HepG2 (cell line): Measurements from ENCODE around the gene FAM83C. TPM values are rescaled to one million over a fixed set of nuclear protein-coding genes. Genes with fewer than 3 reads are reported as not detected.

ENCODE experiments used
- CCAR2 ChIP-seq: fragments of 200-400 bp; formaldehyde crosslinking; optimal IDR thresholded peaks from 2 replicates; pipeline ENCODE3; 2018; ENCODE audit warnings: low read depth, mild to moderate bottlenecking, low read length, moderate library complexity
- ELF1 ChIP-seq: sonication (generic); formaldehyde crosslinking; IDR thresholded peaks from 2 replicates; pipeline ENCODE4 v1.4.0; 2020; ENCODE audit warnings: missing genetic modification reagents
- GABPA ChIP-seq, 2 experiments: IDR thresholded peaks; 2 replicates each; pipeline ENCODE4 v1.6.1; 2011 to 2016; ENCODE audit warnings: low read depth in 2 of 2, low read length in 1 of 2, missing biosample characterization in 1 of 2, missing genetic modification characterization in 1 of 2
- GATAD2A ChIP-seq: IDR thresholded peaks from 2 replicates; pipeline ENCODE4 v1.6.1; 2016
- HMGXB4 ChIP-seq, 2 experiments: sonication (generic) in 1 of 2; formaldehyde crosslinking in 1 of 2; IDR thresholded peaks; 2 replicates each; pipeline versions ENCODE4 v1.4.0 to v1.6.1; 2018 to 2020; ENCODE audit warnings: missing genetic modification reagents in 2 of 2, borderline replicate concordance in 1 of 2, low read depth in 1 of 2, mild to moderate bottlenecking in 1 of 2, missing biosample characterization in 1 of 2
- MAZ ChIP-seq, 2 experiments: sonication (generic) in 1 of 2; formaldehyde crosslinking in 1 of 2; IDR thresholded peaks; 2 replicates each; pipeline versions ENCODE4 v1.5.0 to v1.6.1; 2012 to 2020; ENCODE audit warnings: low read depth in 2 of 2, mild to moderate bottlenecking in 2 of 2, borderline replicate concordance in 1 of 2, improper control_type of control experiment in 1 of 2, low read length in 1 of 2, missing genetic modification reagents in 1 of 2, moderate library complexity in 1 of 2
- ONECUT2 ChIP-seq: sonication (generic); formaldehyde crosslinking; IDR thresholded peaks from 2 replicates; pipeline ENCODE4 v1.4.0; 2020; ENCODE audit warnings: missing genetic modification reagents
- PTBP1 ChIP-seq: fragments of 200-400 bp; formaldehyde crosslinking; IDR thresholded peaks from 2 replicates; pipeline ENCODE4 v1.6.1; 2018; ENCODE audit warnings: low read length, low read depth; ENCODE audit not compliant: poor library complexity, severe bottlenecking
- TRAFD1 ChIP-seq: sonication (generic); formaldehyde crosslinking; IDR thresholded peaks from 2 replicates; pipeline ENCODE4 v1.5.1; 2020; ENCODE audit warnings: missing genetic modification reagents, mild to moderate bottlenecking, borderline replicate concordance
- ZNF414 ChIP-seq: sonication (generic); formaldehyde crosslinking; IDR thresholded peaks from 2 replicates; pipeline ENCODE4 v1.5.0; 2020; ENCODE audit warnings: missing genetic modification reagents
- ZNF577 ChIP-seq: sonication (generic); formaldehyde crosslinking; IDR thresholded peaks from 2 replicates; pipeline ENCODE4 v1.4.0; 2020; ENCODE audit warnings: mild to moderate bottlenecking, low read depth, missing genetic modification reagents, borderline replicate concordance
- ZNF709 ChIP-seq: sonication (generic); formaldehyde crosslinking; IDR thresholded peaks from 2 replicates; pipeline ENCODE4 v1.5.0; 2020; ENCODE audit warnings: mild to moderate bottlenecking, missing genetic modification reagents
- ZNF891 ChIP-seq: sonication (generic); formaldehyde crosslinking; IDR thresholded peaks from 2 replicates; pipeline ENCODE4 v1.5.0; 2020; ENCODE audit warnings: mild to moderate bottlenecking, missing genetic modification reagents
- polyA plus RNA-seq, 8 experiments: library from polyadenylated mRNA; depleted of rRNA in 3 of 8; stranded (reverse) in 7 of 8; unstranded in 1 of 8; fragments of >200 nt; fragmentation: Illumina TruSeq in 4 of 8; extraction: Trizol in 4 of 8; gene quantifications; 2 replicates each; pipeline versions ENCODE4 v1.2.1 to v1.2.3, GENCODE V29; 2011 to 2016; ENCODE audit warnings: low read depth in 4 of 8, missing spikeins in 1 of 8, mixed read lengths in 1 of 8; ENCODE audit not compliant: insufficient read depth in 1 of 8
- total RNA-seq, 5 experiments: library from RNA; depleted of rRNA; stranded (reverse); fragments of >200 nt; fragmentation: Illumina TruSeq; extraction: Trizol; gene quantifications; 2 replicates each; pipeline ENCODE4 v1.2.3, GENCODE V29; 2016; ENCODE audit warnings: low read depth in 1 of 5
- TF ChIP-seq, protein P1 (sequence below): sonication (generic); formaldehyde crosslinking; IDR thresholded peaks from 2 replicates; pipeline ENCODE4 v1.5.0; 2020; ENCODE audit warnings: mild to moderate bottlenecking, missing genetic modification reagents, borderline replicate concordance

The FAM83C gene
- total and polyA plus RNA-seq, 2 of the 13 experiments (the other 11 are each of a cell fraction or from before 2014, with no cell fraction given) = 0.04 TPM; not detected in 1

GRCh38 chr20:35320396-35321126, 28.3 kb upstream of the FAM83C start (continued):
- TF ChIP-seq PTBP1 (no peak), ELF1 (CRISPR knock-in tag) (no peak; the same call in 1 of the 2 replicates), HMGXB4 (CRISPR knock-in tag; IDR thresholded peaks at IDR 0.05; ENCODE audit: borderline replicate concordance in 1 of 2, low read depth in 1 of 2) (no peak), TRAFD1 (no peak), ONECUT2 (CRISPR knock-in tag) (no peak), GATAD2A (CRISPR knock-in tag) (peak; percentile 86), CCAR2 (no peak), ZNF577 (CRISPR knock-in tag) (no peak), ZNF709 (CRISPR knock-in tag) (no peak), ZNF414 (CRISPR knock-in tag) (no peak), MAZ (IDR thresholded peaks at IDR 0.05; ENCODE audit: borderline replicate concordance, low read depth, low read length) (no peak), MAZ (CRISPR knock-in tag; IDR thresholded peaks at IDR 0.05; ENCODE audit: low read depth) (no peak), GABPA (IDR thresholded peaks at IDR 0.05; ENCODE audit: low read depth, low read length) (no peak), GABPA (CRISPR knock-in tag; IDR thresholded peaks at IDR 0.05; ENCODE audit: low read depth) (peak; percentile 27; the same call in 1 of the 2 replicates), ZNF891 (CRISPR knock-in tag) (no peak)
- TF ChIP-seq, protein P1, sequence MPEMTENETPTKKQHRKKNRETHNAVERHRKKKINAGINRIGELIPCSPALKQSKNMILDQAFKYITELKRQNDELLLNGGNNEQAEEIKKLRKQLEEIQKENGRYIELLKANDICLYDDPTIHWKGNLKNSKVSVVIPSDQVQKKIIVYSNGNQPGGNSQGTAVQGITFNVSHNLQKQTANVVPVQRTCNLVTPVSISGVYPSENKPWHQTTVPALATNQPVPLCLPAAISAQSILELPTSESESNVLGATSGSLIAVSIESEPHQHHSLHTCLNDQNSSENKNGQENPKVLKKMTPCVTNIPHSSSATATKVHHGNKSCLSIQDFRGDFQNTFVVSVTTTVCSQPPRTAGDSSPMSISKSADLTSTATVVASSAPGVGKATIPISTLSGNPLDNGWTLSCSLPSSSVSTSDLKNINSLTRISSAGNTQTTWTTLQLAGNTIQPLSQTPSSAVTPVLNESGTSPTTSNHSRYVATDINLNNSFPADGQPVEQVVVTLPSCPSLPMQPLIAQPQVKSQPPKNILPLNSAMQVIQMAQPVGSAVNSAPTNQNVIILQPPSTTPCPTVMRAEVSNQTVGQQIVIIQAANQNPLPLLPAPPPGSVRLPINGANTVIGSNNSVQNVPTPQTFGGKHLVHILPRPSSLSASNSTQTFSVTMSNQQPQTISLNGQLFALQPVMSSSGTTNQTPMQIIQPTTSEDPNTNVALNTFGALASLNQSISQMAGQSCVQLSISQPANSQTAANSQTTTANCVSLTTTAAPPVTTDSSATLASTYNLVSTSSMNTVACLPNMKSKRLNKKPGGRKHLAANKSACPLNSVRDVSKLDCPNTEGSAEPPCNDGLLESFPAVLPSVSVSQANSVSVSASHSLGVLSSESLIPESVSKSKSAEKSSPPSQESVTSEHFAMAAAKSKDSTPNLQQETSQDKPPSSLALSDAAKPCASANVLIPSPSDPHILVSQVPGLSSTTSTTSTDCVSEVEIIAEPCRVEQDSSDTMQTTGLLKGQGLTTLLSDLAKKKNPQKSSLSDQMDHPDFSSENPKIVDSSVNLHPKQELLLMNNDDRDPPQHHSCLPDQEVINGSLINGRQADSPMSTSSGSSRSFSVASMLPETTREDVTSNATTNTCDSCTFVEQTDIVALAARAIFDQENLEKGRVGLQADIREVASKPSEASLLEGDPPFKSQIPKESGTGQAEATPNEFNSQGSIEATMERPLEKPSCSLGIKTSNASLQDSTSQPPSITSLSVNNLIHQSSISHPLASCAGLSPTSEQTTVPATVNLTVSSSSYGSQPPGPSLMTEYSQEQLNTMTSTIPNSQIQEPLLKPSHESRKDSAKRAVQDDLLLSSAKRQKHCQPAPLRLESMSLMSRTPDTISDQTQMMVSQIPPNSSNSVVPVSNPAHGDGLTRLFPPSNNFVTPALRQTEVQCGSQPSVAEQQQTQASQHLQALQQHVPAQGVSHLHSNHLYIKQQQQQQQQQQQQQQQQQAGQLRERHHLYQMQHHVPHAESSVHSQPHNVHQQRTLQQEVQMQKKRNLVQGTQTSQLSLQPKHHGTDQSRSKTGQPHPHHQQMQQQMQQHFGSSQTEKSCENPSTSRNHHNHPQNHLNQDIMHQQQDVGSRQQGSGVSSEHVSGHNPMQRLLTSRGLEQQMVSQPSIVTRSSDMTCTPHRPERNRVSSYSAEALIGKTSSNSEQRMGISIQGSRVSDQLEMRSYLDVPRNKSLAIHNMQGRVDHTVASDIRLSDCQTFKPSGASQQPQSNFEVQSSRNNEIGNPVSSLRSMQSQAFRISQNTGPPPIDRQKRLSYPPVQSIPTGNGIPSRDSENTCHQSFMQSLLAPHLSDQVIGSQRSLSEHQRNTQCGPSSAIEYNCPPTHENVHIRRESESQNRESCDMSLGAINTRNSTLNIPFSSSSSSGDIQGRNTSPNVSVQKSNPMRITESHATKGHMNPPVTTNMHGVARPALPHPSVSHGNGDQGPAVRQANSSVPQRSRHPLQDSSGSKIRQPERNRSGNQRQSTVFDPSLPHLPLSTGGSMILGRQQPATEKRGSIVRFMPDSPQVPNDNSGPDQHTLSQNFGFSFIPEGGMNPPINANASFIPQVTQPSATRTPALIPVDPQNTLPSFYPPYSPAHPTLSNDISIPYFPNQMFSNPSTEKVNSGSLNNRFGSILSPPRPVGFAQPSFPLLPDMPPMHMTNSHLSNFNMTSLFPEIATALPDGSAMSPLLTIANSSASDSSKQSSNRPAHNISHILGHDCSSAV (CRISPR knock-in tag) = no peak
